SK-N-DZ (cell line): ENCODE results near the gene H19. TPM values are rescaled to one million over a fixed set of nuclear protein-coding genes. Genes with fewer than 3 reads are reported as not detected.

Experiments used
- DNase-seq: peaks from one replicate; pipeline ENCODE4 v3.0.0-alpha.2; 2015; ENCODE audit warnings: low spot score
- polyA plus RNA-seq, 2 experiments: library from polyadenylated mRNA; depleted of rRNA; stranded (reverse); fragments of >200 nt; gene quantifications; 2 replicates each; pipeline ENCODE4 v1.2.3, GENCODE V29; 2014

The H19 gene
- 35.0 and 55.5 TPM in 2 replicates for polyA plus RNA-seq (2014; cell fraction: cytosol; rRNA removed)
- 44.4 and 46.4 TPM in 2 replicates for polyA plus RNA-seq (2014; cell fraction: nucleus; rRNA removed)

GRCh38 chr11:1997755-1998154, at the start of gene H19:
Gene H19, minus strand, starts transcription at chr11:1997842.
- DNase-seq = no peak

DNA sequence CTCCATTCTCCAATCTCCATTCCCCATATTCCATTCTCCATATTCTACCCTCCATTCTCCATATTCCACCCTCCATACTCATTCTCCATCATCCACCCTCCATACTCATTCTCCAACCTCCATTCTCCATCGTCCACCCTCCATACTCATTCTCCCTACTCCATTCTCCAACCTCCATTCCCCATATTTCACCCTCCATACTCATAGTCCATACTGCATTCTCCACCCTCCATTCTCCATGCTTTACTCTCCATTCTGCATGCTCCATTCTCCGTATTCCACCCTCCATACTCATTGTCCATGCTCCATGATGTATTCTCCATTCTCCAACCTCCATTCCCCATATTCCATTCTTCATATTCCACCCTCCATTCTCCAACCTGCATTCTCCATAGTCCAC, 44.3 kb upstream of the H19 start:
- no peak for DNase-seq

- DNase-seq = no peak
Observed at GRCh38 chr11:2041153-2041552, 43.5 kb upstream of the H19 start.

DNA sequence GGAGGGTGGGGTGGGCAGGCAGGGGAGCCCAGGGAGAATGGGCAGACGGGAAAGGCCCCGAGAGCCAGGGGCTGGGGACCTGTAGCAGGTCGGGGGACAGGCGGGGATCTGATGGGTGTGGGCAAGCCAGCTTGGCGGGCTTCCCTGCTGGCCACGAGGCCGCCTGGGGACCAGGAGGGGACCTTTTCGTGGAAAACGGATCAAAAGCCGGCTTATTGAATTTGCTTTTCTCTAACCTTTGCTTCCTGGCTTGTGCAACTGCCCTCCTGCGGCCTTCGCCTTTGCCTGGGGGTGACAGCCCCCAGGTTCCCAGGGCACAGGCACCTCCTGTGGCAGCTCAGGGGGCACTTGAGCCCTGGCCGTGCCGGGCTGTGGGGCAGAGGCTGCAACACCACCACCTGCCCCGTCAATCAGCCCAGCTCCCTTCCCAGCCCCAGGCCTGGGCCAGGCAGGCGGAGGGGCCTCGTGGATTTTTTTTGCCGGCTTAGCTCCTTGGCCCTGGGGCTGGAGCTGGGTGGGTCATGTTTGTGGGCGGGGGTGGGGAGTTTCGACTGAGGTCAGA, 41.6 kb upstream of the H19 start:
- DNase-seq = no peak

GRCh38 chr11:2036863-2037486, 39.3 kb upstream of the H19 start:
- no peak for DNase-seq

GRCh38 chr11:2035382-2035781, 37.7 kb upstream of the H19 start:
- no peak for DNase-seq

DNA sequence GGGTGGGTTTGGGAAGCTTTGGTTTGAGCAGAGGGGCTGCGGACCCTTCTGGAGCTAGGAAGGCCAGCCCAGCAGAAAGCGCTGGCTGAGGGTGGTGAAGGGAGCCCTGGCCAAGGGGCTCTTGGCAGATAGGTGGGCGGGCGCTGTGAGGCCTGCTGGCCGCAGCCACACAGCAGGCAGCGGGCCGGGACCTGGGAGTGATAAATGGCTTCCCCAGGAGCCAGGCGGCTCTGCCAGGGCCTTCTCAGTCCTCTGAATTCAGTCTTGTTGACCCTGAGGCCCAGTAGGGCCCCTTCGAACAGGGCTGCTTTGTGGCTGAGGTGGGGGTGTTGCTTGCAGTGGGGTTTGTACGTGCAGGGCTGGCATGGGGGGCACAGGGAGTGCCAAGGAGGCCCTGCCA, 33.4 kb upstream of the H19 start:
- no peak for DNase-seq

GRCh38 chr11:2027708-2028107, 30.1 kb upstream of the H19 start:
- DNase-seq = no peak

- DNase-seq = no peak
Observed at GRCh38 chr11:2015025-2015424, 17.4 kb upstream of the H19 start.

GRCh38 chr11:2012440-2012839, 14.8 kb upstream of the H19 start:
- DNase-seq = no peak

DNA sequence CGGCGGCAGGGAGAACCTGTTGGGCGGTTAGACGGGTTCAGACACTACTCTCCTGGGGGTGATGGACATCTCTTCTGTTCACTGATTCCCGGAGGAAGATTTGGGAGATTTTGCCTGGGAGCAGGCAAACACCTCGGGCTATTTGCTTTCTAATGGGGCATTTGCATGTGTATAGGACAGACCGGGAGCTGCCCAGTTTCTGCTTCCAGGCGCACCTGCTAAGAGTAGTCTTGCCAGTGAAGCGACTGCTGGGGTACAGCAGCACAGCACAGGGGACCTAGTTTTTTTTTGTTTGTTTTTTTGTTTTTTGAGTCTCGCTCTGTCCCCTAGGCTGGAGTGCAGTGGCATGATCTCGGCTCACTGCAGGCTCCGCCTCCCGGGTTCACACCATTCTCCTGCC, 6.8 kb upstream of the H19 start:
- no peak for DNase-seq

DNA sequence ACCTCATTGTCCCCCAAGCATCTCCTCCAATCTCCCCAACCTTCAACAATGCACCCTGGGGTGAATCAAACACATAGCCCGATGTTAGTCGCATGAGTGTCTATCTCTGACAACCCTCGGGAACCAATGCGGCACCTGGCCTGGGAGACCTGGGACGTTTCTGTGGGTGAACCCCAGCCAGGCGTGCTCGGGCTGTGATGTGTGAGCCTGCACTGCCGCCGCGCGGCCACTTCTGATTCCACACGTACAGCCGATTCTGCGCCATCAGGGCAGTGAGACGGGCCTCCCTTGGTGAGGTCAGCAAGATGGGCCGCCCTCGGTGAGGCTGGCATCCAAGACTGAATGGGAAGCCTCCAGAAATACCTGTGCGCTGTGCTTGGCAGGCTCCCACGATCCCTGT, 5.2 kb upstream of the H19 start:
- DNase-seq = no peak

GRCh38 chr11:2002042-2002776, 4.6 kb upstream of the H19 start:
- no peak for DNase-seq

- no peak for DNase-seq
Observed at GRCh38 chr11:1998861-1999260, 1.2 kb upstream of the H19 start.

DNA sequence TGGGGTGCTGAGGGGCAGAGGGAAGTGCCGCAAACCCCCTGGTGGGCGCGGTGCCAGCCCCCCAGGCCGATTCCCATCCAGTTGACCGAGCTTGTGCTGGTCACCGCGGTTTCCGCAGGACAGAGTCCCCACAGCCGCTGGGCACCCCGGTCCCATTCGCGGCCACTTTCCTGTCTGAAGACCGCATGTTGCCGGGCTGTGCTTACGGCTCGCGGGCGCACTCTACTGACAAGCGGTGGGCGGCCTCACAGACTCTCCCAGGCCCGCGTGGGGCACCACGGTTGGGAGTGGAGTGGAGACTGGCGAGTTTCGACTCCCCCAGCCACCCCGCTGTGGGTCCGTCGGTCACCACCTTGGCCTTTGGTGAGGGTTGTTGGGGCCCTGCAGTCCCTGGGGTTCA, 648 bp upstream of the H19 start:
- no peak for DNase-seq

DNA sequence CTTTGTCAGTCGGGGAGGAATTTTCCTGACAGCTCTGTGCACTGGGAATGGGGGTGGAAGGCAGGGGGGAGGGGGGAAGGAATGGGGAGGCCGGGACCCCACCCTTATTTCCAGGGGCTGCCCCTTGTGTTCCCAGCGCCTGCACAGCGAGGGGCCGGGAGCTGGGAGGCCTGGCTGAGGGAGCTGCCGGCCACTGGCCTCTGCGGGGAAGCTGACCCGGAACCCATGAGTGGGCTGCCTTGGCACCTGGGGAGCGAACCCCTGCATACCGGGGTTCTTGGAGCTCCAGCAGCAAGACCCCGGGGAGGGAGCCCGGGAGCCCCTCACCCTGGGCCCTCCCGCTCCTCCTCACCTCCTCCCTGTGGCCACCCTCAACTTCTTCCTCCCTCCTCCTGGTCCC, 3.5 kb downstream of the H19 start:
- DNase-seq = no peak

GRCh38 chr11:1992111-1992510, 5.5 kb downstream of the H19 start:
- peak; percentile 0 for DNase-seq

- no peak for DNase-seq
Observed at GRCh38 chr11:1990872-1991578, 6.6 kb downstream of the H19 start.

DNA sequence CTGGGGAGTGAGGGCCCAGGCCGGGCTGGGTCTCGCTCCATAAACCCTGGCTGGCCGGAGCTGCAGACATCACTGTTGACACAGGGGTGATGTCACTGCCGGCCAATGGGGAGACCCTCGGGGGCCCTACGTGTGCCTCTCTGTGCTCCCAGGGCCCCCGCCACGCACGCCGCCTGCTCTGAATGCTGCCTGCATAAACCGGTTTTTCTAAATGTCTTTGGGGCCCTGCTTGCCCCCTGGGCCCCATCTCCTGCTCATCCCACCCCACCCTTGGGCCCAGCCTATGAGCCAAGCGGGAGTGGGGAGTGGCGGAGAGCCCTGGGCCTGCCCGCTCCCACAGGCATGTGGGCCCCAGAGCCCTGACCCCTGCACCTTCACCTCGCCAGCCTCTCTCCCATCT, 7.7 kb downstream of the H19 start:
- DNase-seq = no peak

- peak; percentile 2 for DNase-seq
Observed at GRCh38 chr11:1988667-1989317, 8.8 kb downstream of the H19 start.

DNA sequence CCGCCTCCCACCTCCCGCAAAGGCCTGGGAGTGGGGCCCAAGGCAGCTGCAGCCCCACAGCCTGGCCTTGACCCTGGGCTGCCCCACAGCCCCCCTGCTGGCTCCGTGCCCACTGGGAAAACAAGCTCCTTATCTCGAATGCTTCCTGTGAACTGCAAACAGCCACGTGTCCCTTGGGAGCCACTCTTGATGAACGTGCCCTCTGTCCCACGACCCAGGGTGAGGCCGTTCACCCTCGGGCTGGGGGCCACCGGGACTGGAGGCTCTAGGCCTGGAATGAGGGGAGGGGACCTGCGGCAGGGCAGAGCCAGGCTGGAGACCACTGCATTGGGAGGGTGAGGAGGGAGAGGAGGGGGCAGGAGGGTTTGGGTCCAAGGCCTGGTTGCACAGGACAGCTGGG, 9.5 kb downstream of the H19 start:
- no peak for DNase-seq

- no peak for DNase-seq
Observed at GRCh38 chr11:1987024-1987423, 10.6 kb downstream of the H19 start.
